Measurements from ENCODE around the gene PI3. TPM values are rescaled to one million over a fixed set of nuclear protein-coding genes. Genes with fewer than 3 reads are reported as not detected.

The PI3 gene
- total and polyA plus RNA-seq, 2 of the 8 experiments (the other 6 are each of a cell fraction or from before 2014, with no cell fraction given), result not detected

DNA sequence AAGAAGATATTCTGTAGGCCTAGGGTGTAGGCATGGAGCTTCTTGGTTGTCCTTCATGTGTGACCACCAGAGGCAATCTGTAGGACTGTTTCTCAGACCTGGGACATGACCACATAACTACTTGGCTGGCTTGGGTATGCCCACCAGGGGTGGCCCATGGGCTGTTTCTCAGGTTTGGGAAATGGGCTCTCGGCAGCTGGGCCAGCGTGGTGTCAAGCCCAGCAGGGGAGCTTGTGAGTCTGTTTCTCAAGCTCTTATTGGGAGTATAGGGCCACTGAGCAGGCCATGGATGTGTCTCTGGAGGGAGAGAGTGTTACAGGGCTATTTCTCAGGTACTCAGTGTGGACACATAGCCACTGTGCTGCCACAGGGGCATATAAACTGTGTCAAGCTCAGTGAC is 43.9 kb downstream of the PI3 start:
- Histone ChIP-seq H2BK120ac (replicated peaks; ENCODE audit: low read depth, low read length) (no peak overlapping the region), H3K4me3 (ENCODE audit: extremely low read depth in 1 of 4, insufficient read depth in 2 of 4, low read depth in 3 of 4, low read length in 4 of 4) (no peak overlapping the region), H4K20me1 (replicated peaks in 1 of 2; ENCODE audit: control insufficient read depth in 1 of 2, insufficient read depth in 2 of 2, low read length in 2 of 2) (no peaks in the 10 kb centered on the region), H2BK20ac (ENCODE audit: low read length) (no peak overlapping the region), H4K91ac (replicated peaks; ENCODE audit: insufficient read length, low read length) (no peak overlapping the region), H3K36me3 (ENCODE audit: control insufficient read depth in 2 of 4, insufficient read depth in 4 of 4, low read length in 3 of 4) (no peaks in the 10 kb centered on the region), H3K23ac (ENCODE audit: insufficient read length) (no peak overlapping the region), H3K79me2 (ENCODE audit: control insufficient read depth in 1 of 2, insufficient read depth in 2 of 2, low read length in 2 of 2) (no peaks in the 10 kb centered on the region), H3K23me2 (ENCODE audit: low read depth, low read length) (no peaks in the 10 kb centered on the region), H2BK15ac (ENCODE audit: low read length) (no peak overlapping the region), H3K14ac (ENCODE audit: insufficient read length) (no peak overlapping the region), H4K8ac (ENCODE audit: extremely low read depth, insufficient read depth, low read length) (no peak overlapping the region), H3K9ac (replicated peaks in 1 of 4; ENCODE audit: extremely low read depth in 1 of 4, low read depth in 3 of 4, low read length in 3 of 4) (no peak overlapping the region), H3K18ac (ENCODE audit: extremely low read depth, low read length) (no peak overlapping the region), H2AFZ (ENCODE audit: low read length) (no peak overlapping the region), H3K56ac (replicated peaks; ENCODE audit: insufficient read length, low read depth, low read length) (no peak overlapping the region), H3K4me1 (replicated peaks in 1 of 4; ENCODE audit: control insufficient read depth in 3 of 4, insufficient read depth in 4 of 4, low read length in 3 of 4) (no peaks in the 10 kb centered on the region), H4K5ac (ENCODE audit: insufficient read length, low read depth, low read length) (no peak overlapping the region), H3K27me3 (replicated peaks in 1 of 4; ENCODE audit: control insufficient read depth in 3 of 4, extremely low read depth in 1 of 4, insufficient read depth in 3 of 4, low read length in 3 of 4) (no peaks in the 10 kb centered on the region; a peak in 1 of 7 replicates), H3K4me2 (ENCODE audit: insufficient read depth in 1 of 2, low read depth in 2 of 2, low read length in 2 of 2) (no peak overlapping the region), H2BK5ac (ENCODE audit: low read depth, low read length) (no peak overlapping the region), H3K9me3 (ENCODE audit: insufficient read depth in 2 of 2, low read depth in 1 of 2, low read length in 1 of 2) (no peaks in the 10 kb centered on the region), H3K27ac (ENCODE audit: low read depth, low read length) (no peak overlapping the region), H2BK12ac (ENCODE audit: low read depth, low read length) (no peak overlapping the region), H3K4ac (replicated peaks; ENCODE audit: insufficient read length, low read depth, low read length) (no peak overlapping the region), H3K79me1 (ENCODE audit: low read depth, low read length) (no peaks in the 10 kb centered on the region), H2AK5ac (ENCODE audit: low read depth, low read length) (no peak overlapping the region)
- FAIRE-seq (no peak), DNase-seq (ENCODE audit: low read depth in 1 of 2, low spot score in 2 of 2) (no peak)
- WGBS, 2 experiments (ENCODE audit: extremely low coverage in 1 of 2, insufficient coverage in 1 of 2, insufficient read length in 1 of 2, insufficient replicate concordance in 2 of 2, low coverage in 1 of 2, low lambda C conversion rate in 2 of 2, missing lambda C conversion rate in 1 of 2), result 100% methylated on average over 2 of the region's 2 CpGs; no CpG with 5 or more reads in 1 of the 2 experiments
- POLR2A ChIA-PET (ENCODE audit: partially characterized antibody), result no interaction called here
- CTCF ChIA-PET (ENCODE audit: partially characterized antibody), result interaction anchor here (1.1 to 1.3 kb wide), 2 partner anchors 75 to 128 kb away, joined by 3 to 5 read pairs; no protein-coding TSS in a partner anchor
- TF ChIP-seq YY1 (IDR thresholded peaks at IDR 0.05; ENCODE audit: low read depth, low read length) (no peak), HDAC6 (IDR thresholded peaks at IDR 0.05; ENCODE audit: low read depth, low read length) (no peak), GTF2F1 (IDR thresholded peaks at IDR 0.05; ENCODE audit: borderline replicate concordance, low read depth, low read length) (no peak), SP1 (IDR thresholded peaks at IDR 0.05; ENCODE audit: low read depth, low read length) (no peak), PHF8 (conservative IDR thresholded peaks at IDR 0.05; ENCODE audit: low read depth, low read length) (no peak), CHD1 (IDR thresholded peaks at IDR 0.05; ENCODE audit: low read depth, low read length) (no peak), MAX (IDR thresholded peaks at IDR 0.05) (no peak), TAF7 (optimal IDR thresholded peaks at IDR 0.05; ENCODE audit: borderline replicate concordance, low read depth, low read length) (no peak)
